Gastroesophageal sphincter (tissue), 4 donors: ENCODE measurements around the gene NEFH. TPM values are rescaled to one million over a fixed set of nuclear protein-coding genes. Genes with fewer than 3 reads are reported as not detected.

Experiments
- ATAC-seq: fragments of 150-250 bp; one replicate; pipeline ENCODE4 v1.9.1; 2016; ENCODE audit warnings: mild to moderate bottlenecking, moderate library complexity
- H3K27ac ChIP-seq, 4 donors: fragments of 200-600 bp; sonication (generic) in 3 of 4; 1 replicate in 3 of 4; 2 replicates in 1 of 4; pipeline ENCODE4 v1.5.1; 2016 to 2019
- H3K27me3 ChIP-seq: fragments of 200-600 bp; sonication (generic); one replicate; pipeline ENCODE4 v1.5.1; 2019
- H3K36me3 ChIP-seq, 2 donors: fragments of 200-600 bp; sonication (generic); one replicate each; pipeline ENCODE4 v1.5.1; 2019; ENCODE audit warnings: control low read depth in 1 of 2
- H3K4me1 ChIP-seq, 3 donors: fragments of 200-600 bp; sonication (generic); 1 replicate in 2 of 3; 2 replicates in 1 of 3; pipeline ENCODE4 v1.5.1; 2016 to 2019; ENCODE audit warnings: control low read depth in 2 of 3
- H3K4me3 ChIP-seq, 2 donors: fragments of 200-600 bp; sonication (generic); one replicate each; pipeline ENCODE4 v1.5.1; 2019; ENCODE audit warnings: mild to moderate bottlenecking in 1 of 2, moderate library complexity in 1 of 2
- H3K9me3 ChIP-seq, 3 donors: fragments of 200-600 bp; sonication (generic); one replicate each; pipeline ENCODE4 v1.5.1; 2017 to 2019; ENCODE audit warnings: control low read depth in 2 of 3
- EP300 ChIP-seq: sonication (generic); formaldehyde crosslinking; IDR thresholded peaks from one replicate; pipeline ENCODE4 v1.6.1; 2017; ENCODE audit warnings: antibody characterized with exemption, mild to moderate bottlenecking
- POLR2A ChIP-seq, 2 donors: fragments of 450-650 bp; IDR thresholded peaks; one replicate each; pipeline ENCODE4 v1.6.1; 2017; ENCODE audit warnings: antibody characterized with exemption in 2 of 2, mild to moderate bottlenecking in 2 of 2, moderate library complexity in 1 of 2
- POLR2AphosphoS5 ChIP-seq: sonication (generic); formaldehyde crosslinking; IDR thresholded peaks from one replicate; pipeline ENCODE4 v1.6.1; 2017; ENCODE audit warnings: antibody characterized with exemption
- WGBS, 2 donors: methylation state at CpG; one replicate each; pipeline ENCODE4 v1.1.5; 2018; ENCODE audit warnings: low coverage in 1 of 2; 5-methylcytosine and 5-hydroxymethylcytosine counted together
- total RNA-seq, 4 donors: library from RNA; depleted of rRNA; stranded (reverse); fragments of >200 nt; gene quantifications; one replicate each; pipeline ENCODE4 v1.1.0, GENCODE V29; 2016
- TF ChIP-seq, protein P1 (sequence below), 4 experiments: fragments of 200-600 bp in 2 of 4; fragments of 450-650 bp in 2 of 4; sonication (generic) in 1 of 4; IDR thresholded peaks; one replicate each; pipeline ENCODE4 v1.5.1; 2017 to 2019; ENCODE audit warnings: antibody characterized with exemption in 4 of 4, mild to moderate bottlenecking in 2 of 4, moderate library complexity in 2 of 4

NEFH gene
- total RNA-seq, 4 donors from 2014 or later, result 0.62 to 1.3 (median 1.1) TPM

DNA sequence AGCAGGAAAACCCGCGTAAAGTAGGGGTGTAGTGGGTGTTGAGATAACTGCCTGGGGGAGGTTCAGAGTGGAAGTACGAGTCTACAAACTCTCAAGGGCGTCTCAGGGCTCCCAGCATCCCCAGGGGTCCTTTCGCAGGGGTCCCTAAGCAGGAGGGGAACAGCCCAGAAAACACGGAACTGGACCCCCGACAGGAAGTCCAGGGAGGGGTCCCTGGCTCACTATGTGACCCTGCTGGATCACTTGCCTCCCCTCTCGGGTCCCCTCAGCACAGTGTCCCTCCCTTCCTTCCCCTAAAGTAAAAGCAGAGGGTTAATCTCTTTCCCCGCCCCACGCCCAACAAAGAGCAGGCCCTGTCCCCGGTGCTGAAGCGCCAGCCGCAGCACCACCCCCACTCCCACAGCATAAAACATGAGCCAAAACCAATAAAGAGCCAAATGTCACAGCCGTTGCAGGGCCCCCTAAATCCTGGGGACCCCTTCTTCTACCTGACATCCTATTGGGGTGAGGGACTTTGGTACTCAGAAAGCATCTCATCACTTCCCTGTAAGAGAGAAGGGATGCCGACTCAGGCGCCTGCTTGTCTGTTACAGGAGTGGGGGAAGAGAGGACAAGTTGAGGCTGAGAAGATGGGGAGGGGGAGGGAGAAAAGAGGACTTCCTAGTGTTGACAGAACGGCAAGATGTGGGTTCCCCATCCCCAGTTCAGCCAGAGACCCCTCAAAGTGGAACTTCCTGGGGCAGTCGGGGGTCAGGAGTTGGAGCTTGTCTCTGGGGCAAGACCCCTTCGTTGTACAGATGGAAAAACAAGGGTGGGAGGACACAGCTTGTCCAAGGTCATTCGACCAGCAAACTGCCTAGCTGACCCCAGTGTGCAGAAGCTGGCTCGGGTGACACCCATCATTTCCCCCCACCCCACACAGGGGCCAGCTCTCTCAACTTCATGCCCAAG is 1.4 kb upstream of the NEFH start:
- H3K27me3 ChIP-seq, result peaks cover 96% of the 10 kb centered on the region
- peaks cover 0 to 9% (median 0%) of the 10 kb centered on the region in 3 donors for H3K9me3 ChIP-seq
- no peaks in the 10 kb centered on the region for H3K36me3 ChIP-seq
- H3K4me3 ChIP-seq, result no peak overlapping the region
- H3K4me1 ChIP-seq, result peaks cover 0 to 36% (median 15%) of the 10 kb centered on the region in 3 donors
- no peak for ATAC-seq
- H3K27ac ChIP-seq, result no peak overlapping the region
- no peak for TF ChIP-seq POLR2A (IDR thresholded peaks at IDR 0.05)
- no peak for TF ChIP-seq EP300
- TF ChIP-seq, protein P1, sequence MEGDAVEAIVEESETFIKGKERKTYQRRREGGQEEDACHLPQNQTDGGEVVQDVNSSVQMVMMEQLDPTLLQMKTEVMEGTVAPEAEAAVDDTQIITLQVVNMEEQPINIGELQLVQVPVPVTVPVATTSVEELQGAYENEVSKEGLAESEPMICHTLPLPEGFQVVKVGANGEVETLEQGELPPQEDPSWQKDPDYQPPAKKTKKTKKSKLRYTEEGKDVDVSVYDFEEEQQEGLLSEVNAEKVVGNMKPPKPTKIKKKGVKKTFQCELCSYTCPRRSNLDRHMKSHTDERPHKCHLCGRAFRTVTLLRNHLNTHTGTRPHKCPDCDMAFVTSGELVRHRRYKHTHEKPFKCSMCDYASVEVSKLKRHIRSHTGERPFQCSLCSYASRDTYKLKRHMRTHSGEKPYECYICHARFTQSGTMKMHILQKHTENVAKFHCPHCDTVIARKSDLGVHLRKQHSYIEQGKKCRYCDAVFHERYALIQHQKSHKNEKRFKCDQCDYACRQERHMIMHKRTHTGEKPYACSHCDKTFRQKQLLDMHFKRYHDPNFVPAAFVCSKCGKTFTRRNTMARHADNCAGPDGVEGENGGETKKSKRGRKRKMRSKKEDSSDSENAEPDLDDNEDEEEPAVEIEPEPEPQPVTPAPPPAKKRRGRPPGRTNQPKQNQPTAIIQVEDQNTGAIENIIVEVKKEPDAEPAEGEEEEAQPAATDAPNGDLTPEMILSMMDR (IDR thresholded peaks at IDR 0.05), result no peak
- TF ChIP-seq POLR2AphosphoS5, result no peak
- 2 to 16% methylated on average over 7 to 13 of the region's 21 CpGs for WGBS, 2 donors

- Histone ChIP-seq H3K27me3 (peaks cover 82% of the 10 kb centered on the region), H3K27ac (no peak overlapping the region), H3K9me3 (peaks cover 0 to 9% (median 0%) of the 10 kb centered on the region in 3 donors), H3K36me3 (no peaks in the 10 kb centered on the region), H3K4me1 (peaks cover 0 to 36% (median 15%) of the 10 kb centered on the region in 3 donors), H3K4me3 (peak overlapping the region in 1 of 2 donors; percentile 30)
- TF ChIP-seq POLR2A (IDR thresholded peaks at IDR 0.05) (no peak), EP300 (no peak), POLR2AphosphoS5 (no peak)
- TF ChIP-seq, protein P1 (IDR thresholded peaks at IDR 0.05), result no peak
- WGBS, 2 donors, result no CpG with 5 or more reads among the region's 39 CpGs
- ATAC-seq, result no peak
These were observed 169 bp downstream of the NEFH start for GRCh38 chr22:29480262-29480511.

DNA sequence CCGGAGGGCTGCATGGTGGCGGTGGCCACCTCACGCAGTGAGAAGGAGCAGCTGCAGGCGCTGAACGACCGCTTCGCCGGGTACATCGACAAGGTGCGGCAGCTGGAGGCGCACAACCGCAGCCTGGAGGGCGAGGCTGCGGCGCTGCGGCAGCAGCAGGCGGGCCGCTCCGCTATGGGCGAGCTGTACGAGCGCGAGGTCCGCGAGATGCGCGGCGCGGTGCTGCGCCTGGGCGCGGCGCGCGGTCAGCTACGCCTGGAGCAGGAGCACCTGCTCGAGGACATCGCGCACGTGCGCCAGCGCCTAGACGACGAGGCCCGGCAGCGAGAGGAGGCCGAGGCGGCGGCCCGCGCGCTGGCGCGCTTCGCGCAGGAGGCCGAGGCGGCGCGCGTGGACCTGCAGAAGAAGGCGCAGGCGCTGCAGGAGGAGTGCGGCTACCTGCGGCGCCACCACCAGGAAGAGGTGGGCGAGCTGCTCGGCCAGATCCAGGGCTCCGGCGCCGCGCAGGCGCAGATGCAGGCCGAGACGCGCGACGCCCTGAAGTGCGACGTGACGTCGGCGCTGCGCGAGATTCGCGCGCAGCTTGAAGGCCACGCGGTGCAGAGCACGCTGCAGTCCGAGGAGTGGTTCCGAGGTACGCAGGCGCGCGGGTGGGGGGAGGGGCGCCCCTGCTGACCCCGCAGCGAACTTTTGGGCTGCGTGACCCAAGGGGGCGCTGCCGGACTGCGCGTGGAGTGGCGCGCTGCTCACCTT is 670 bp downstream of the NEFH start:
- H3K36me3 ChIP-seq, result peaks cover 0 to 4% of the 10 kb centered on the region in 2 donors
- peaks cover 77% of the 10 kb centered on the region for H3K27me3 ChIP-seq
- peaks cover 0 to 9% (median 0%) of the 10 kb centered on the region in 3 donors for H3K9me3 ChIP-seq
- TF ChIP-seq POLR2A (IDR thresholded peaks at IDR 0.05), result no peak
- no peak for TF ChIP-seq EP300
- TF ChIP-seq, protein P1 (IDR thresholded peaks at IDR 0.05), result no peak
- no peak for TF ChIP-seq POLR2AphosphoS5
- H3K4me1 ChIP-seq, result peaks cover 0 to 36% (median 15%) of the 10 kb centered on the region in 3 donors
- peak overlapping the region in 1 of 2 donors; percentile 30 for H3K4me3 ChIP-seq
- no peak overlapping the region for H3K27ac ChIP-seq
- no CpG with 5 or more reads among the region's 107 CpGs for WGBS, 2 donors
- ATAC-seq, result peak; percentile 38

DNA sequence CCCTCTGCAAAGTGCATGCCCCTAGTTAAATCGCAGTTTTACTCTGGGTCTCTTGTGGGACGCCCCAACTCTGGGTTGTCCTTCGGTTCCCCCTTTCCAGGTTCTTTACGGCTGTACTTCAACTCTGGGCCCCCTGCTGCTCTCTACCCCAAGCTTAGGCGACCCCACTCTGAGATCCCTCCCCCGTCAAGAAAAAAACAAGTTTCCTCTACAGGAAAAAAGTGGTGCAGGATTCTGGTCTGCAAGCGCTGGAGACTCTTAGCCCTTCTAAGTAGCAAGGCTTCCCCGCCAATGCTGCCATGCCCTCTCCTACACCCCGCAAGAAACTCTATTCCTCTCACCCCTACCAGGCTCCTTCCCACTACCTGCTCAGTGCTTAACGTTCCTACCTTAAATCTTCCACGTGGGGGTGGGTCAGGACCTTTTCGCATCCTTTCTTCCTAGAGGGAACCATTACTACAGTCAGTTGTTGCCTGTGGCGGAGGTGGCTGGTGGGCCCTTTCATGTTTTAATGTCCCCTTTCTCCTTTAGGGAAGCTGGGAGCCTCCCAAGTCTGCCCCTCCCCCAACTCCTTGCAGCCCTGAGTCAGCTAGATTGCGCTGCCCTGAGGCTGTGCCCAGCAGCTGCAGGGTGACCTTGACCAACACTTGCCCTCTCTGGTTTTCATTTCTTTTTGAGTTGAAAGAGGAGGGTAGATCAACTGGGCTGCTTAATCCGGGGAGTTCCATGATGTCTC is 1.4 kb downstream of the NEFH start:
- ATAC-seq, result no peak
- WGBS, 2 donors, result 8 to 13% methylated on average over 4 to 8 of the region's 15 CpGs
- TF ChIP-seq EP300 (no peak), POLR2A (IDR thresholded peaks at IDR 0.05) (no peak), POLR2AphosphoS5 (no peak)
- TF ChIP-seq, protein P1 (IDR thresholded peaks at IDR 0.05), result no peak
- Histone ChIP-seq H3K4me3 (peak overlapping the region in 1 of 2 donors; percentile 30), H3K36me3 (peaks cover 0 to 5% of the 10 kb centered on the region in 2 donors), H3K4me1 (peaks cover 0 to 36% (median 15%) of the 10 kb centered on the region in 3 donors), H3K9me3 (peaks cover 0 to 9% (median 0%) of the 10 kb centered on the region in 3 donors), H3K27me3 (peaks cover 69% of the 10 kb centered on the region), H3K27ac (no peak overlapping the region)
